HepG2 (cell line): ENCODE data around the gene USP32.

Experiments used
- GABPA ChIP-seq, 2 experiments: IDR thresholded peaks; 2 replicates each; pipeline ENCODE4 v1.6.1; 2011 to 2016; ENCODE audit warnings: low read depth in 2 of 2, low read length in 1 of 2, missing biosample characterization in 1 of 2, missing genetic modification characterization in 1 of 2
- MAFK ChIP-seq, 2 experiments: IDR thresholded peaks in 1 of 2; conservative IDR thresholded peaks in 1 of 2; 2 replicates each; pipeline ENCODE4 v1.6.1; 2011; ENCODE audit warnings: improper control_type of control experiment in 2 of 2, low read length in 2 of 2
- RXRA ChIP-seq: sonication (generic); formaldehyde crosslinking; IDR thresholded peaks from 2 replicates; pipeline ENCODE4 v1.5.1; 2020; ENCODE audit warnings: missing genetic modification reagents
- ZNF24 ChIP-seq: fragments of 450-650 bp; IDR thresholded peaks from 2 replicates; pipeline ENCODE4 v1.6.1; 2017; ENCODE audit warnings: antibody characterized with exemption, mild to moderate bottlenecking
- TF ChIP-seq, protein P1 (sequence below): IDR thresholded peaks from 2 replicates; pipeline ENCODE4 v1.6.1; 2012; ENCODE audit warnings: inconsistent platforms
- TF ChIP-seq, protein P2 (sequence below), 2 experiments: sonication (generic) in 1 of 2; formaldehyde crosslinking in 1 of 2; IDR thresholded peaks; 2 replicates each; pipeline versions ENCODE4 v1.4.0 to v1.6.1; 2018 to 2020; ENCODE audit warnings: missing genetic modification reagents in 2 of 2, borderline replicate concordance in 1 of 2, low read depth in 1 of 2, mild to moderate bottlenecking in 1 of 2, missing biosample characterization in 1 of 2
- TF ChIP-seq, protein P3 (sequence below): sonication (generic); formaldehyde crosslinking; IDR thresholded peaks from 2 replicates; pipeline ENCODE4 v1.5.0; 2020; ENCODE audit warnings: mild to moderate bottlenecking, missing genetic modification reagents, moderate library complexity

- no peak for TF ChIP-seq RXRA
- TF ChIP-seq, protein P1, sequence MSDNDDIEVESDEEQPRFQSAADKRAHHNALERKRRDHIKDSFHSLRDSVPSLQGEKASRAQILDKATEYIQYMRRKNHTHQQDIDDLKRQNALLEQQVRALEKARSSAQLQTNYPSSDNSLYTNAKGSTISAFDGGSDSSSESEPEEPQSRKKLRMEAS, result no peak
- TF ChIP-seq MAFK (conservative IDR thresholded peaks at IDR 0.05 in 1 of 2, IDR thresholded peaks at IDR 0.05 in 1 of 2; ENCODE audit: low read length in 2 of 2), result no peak
- TF ChIP-seq, protein P2, sequence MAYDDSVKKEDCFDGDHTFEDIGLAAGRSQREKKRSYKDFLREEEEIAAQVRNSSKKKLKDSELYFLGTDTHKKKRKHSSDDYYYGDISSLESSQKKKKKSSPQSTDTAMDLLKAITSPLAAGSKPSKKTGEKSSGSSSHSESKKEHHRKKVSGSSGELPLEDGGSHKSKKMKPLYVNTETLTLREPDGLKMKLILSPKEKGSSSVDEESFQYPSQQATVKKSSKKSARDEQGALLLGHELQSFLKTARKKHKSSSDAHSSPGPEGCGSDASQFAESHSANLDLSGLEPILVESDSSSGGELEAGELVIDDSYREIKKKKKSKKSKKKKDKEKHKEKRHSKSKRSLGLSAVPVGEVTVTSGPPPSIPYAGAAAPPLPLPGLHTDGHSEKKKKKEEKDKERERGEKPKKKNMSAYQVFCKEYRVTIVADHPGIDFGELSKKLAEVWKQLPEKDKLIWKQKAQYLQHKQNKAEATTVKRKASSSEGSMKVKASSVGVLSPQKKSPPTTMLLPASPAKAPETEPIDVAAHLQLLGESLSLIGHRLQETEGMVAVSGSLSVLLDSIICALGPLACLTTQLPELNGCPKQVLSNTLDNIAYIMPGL (CRISPR knock-in tag; IDR thresholded peaks at IDR 0.05; ENCODE audit: borderline replicate concordance in 1 of 2, low read depth in 1 of 2), result no peak
- TF ChIP-seq, protein P3, sequence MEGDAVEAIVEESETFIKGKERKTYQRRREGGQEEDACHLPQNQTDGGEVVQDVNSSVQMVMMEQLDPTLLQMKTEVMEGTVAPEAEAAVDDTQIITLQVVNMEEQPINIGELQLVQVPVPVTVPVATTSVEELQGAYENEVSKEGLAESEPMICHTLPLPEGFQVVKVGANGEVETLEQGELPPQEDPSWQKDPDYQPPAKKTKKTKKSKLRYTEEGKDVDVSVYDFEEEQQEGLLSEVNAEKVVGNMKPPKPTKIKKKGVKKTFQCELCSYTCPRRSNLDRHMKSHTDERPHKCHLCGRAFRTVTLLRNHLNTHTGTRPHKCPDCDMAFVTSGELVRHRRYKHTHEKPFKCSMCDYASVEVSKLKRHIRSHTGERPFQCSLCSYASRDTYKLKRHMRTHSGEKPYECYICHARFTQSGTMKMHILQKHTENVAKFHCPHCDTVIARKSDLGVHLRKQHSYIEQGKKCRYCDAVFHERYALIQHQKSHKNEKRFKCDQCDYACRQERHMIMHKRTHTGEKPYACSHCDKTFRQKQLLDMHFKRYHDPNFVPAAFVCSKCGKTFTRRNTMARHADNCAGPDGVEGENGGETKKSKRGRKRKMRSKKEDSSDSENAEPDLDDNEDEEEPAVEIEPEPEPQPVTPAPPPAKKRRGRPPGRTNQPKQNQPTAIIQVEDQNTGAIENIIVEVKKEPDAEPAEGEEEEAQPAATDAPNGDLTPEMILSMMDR (CRISPR knock-in tag), result no peak
- TF ChIP-seq GABPA (IDR thresholded peaks at IDR 0.05; ENCODE audit: low read depth, low read length), result no peak
- no peak for TF ChIP-seq GABPA (CRISPR knock-in tag; IDR thresholded peaks at IDR 0.05; ENCODE audit: low read depth)
- no peak for TF ChIP-seq ZNF24
Observed at GRCh38 chr17:60406887-60407286, 15.0 kb upstream of the USP32 start.
